Gastroesophageal sphincter (tissue), 3 donors: Measurements from ENCODE around the gene ARID5B.

ENCODE experiments used
- CTCF ChIP-seq, 4 experiments: fragments of 200-600 bp in 2 of 4; fragments of 450-650 bp in 2 of 4; sonication (generic) in 1 of 4; IDR thresholded peaks; one replicate each; pipeline ENCODE4 v1.5.1; 2017 to 2019; ENCODE audit warnings: antibody characterized with exemption in 4 of 4, mild to moderate bottlenecking in 2 of 4, moderate library complexity in 2 of 4
- POLR2AphosphoS5 ChIP-seq: sonication (generic); formaldehyde crosslinking; IDR thresholded peaks from one replicate; pipeline ENCODE4 v1.6.1; 2017; ENCODE audit warnings: antibody characterized with exemption

DNA sequence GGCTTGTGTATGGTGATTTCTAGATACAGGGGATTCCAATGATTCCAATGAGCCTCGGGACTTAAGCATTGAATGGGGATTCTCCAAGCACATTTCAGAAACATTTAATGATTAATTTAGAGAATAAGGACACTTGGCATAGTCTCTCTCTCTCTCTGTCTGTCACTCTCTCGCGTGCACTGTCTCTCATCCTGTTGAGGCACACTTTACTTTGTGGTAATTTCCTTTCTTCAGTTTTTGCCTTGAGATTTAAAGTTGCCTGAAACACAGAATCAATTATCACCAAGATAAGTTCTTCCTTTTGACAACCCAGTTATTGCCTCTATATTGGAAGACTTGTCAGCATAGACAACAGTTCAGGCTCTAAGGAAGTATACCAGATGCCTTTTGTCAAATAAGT lies 131.6 kb downstream of the ARID5B start:
- no peak for TF ChIP-seq CTCF (IDR thresholded peaks at IDR 0.05)
- TF ChIP-seq POLR2AphosphoS5 = no peak
